GM23248 (cell line): ENCODE data around the gene FMO3.

Source experiments
- EZH2 ChIP-seq: fragments of 200-600 bp; sonication (generic); IDR thresholded peaks from 2 replicates; pipeline ENCODE4 v1.6.1; 2018; ENCODE audit warnings: antibody characterized with exemption, mild to moderate bottlenecking; ENCODE audit not compliant: insufficient read depth, poor library complexity, severe bottlenecking
- EZH2phosphoT487 ChIP-seq: fragments of 200-600 bp; sonication (generic); IDR thresholded peaks from 2 replicates; pipeline ENCODE4 v1.6.1; 2018; ENCODE audit warnings: antibody characterized with exemption, moderate library complexity, mild to moderate bottlenecking, low read depth; ENCODE audit not compliant: insufficient read depth

DNA sequence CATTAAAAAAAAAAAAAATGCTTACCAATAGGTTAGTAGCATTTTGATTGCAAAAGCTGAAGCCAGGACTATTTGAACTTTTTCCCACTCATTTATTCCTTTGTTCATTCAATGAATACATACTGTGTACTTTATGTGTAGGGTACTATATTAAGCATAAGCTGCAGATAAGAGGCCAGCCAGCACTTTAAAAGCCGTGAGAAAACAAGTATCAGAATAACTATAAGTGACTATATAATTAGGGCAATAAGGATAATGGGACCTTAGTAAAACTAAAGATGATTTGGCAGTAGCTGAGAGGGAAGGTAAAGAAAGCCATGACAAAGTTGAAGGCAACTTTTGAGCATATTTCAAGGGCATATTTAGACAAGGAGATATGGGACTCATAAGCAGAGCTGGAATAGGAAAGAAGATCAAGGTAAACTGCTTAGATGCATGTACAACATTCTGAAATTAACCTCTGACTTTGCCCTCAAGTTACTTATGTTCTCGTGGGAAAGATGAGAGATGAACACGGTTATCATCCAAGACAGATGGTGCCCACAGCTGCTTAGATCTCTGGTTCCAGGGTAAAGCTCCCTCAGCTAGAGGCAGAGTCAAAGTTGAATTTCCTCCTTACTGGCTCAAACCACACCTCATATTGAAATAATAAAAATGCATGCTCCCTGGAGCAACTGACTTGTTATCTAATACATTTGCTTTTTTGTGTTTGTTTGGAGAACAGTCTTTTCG, 50.4 kb downstream of the FMO3 start:
- TF ChIP-seq EZH2 (no peak), EZH2phosphoT487 (no peak)
